Psoas muscle (tissue), 8 donors: ENCODE results near the gene PIPOX. TPM values are rescaled to one million over a fixed set of nuclear protein-coding genes. Genes with fewer than 3 reads are reported as not detected.

Experiments used
- ATAC-seq, 4 donors: fragments of 200-7000 bp; cut with Tn5 transposase; one replicate each; pipeline ENCODE4 v1.9.1; 2020; ENCODE audit warnings: moderate library complexity in 3 of 4, mild to moderate bottlenecking in 2 of 4
- DNase-seq, 2 donors: peaks; one replicate each; pipeline ENCODE4 v3.0.0-alpha.2; 2020
- H3K27ac ChIP-seq: fragments of 200-600 bp; one replicate; pipeline ENCODE4 v1.8.0; 2022
- H3K27me3 ChIP-seq, 3 donors: fragments of 200-600 bp in 1 of 3; one replicate each; pipeline versions ENCODE4 v1.6.1 to v1.8.0; 2013 to 2022; ENCODE audit warnings: low read length in 2 of 3, mild to moderate bottlenecking in 2 of 3, moderate library complexity in 1 of 3; ENCODE audit not compliant: insufficient read depth in 3 of 3
- H3K36me3 ChIP-seq, 2 donors: fragments of 200-600 bp in 1 of 2; one replicate each; pipeline versions ENCODE4 v1.6.1 to v1.8.0; 2013 to 2022; ENCODE audit warnings: low read depth in 1 of 2, mild to moderate bottlenecking in 1 of 2, moderate library complexity in 1 of 2; ENCODE audit not compliant: insufficient read depth in 1 of 2
- H3K4me1 ChIP-seq: fragments of 200-600 bp; one replicate; pipeline ENCODE4 v1.8.0; 2022
- H3K4me3 ChIP-seq: fragments of 200-600 bp; one replicate; pipeline ENCODE4 v1.8.0; 2022; ENCODE audit warnings: mild to moderate bottlenecking
- H3K9me3 ChIP-seq: fragments of 200-600 bp; one replicate; pipeline ENCODE4 v1.8.0; 2022
- WGBS, 3 donors: extraction: QIAGEN DNeasy Blood & Tissue Kit; methylation state at CpG; one replicate each; pipeline versions ENCODE4 v1.1.6 to v1.1.7; 2013; 5-methylcytosine and 5-hydroxymethylcytosine counted together
- intact Hi-C, 2 donors: fragments of 100-400 bp; cut with DNase I; formaldehyde crosslinking; loops; one replicate each; pipeline versions ENCODE4 v1.11.0 to v1.14.2; 2022
- polyA plus RNA-seq, 3 donors: library from polyadenylated mRNA; stranded (reverse); fragments of 200-250 nt; gene quantifications; one replicate each; pipeline ENCODE4 v1.2.3, GENCODE V29; 2013
- total RNA-seq, 4 donors: library from RNA; stranded (reverse); fragmentation: NEBNext Ultra II Directional in 2 of 4; extraction: Animal tissue kit (Norgen Biotek cat#: 25700) in 2 of 4; gene quantifications; one replicate each; pipeline versions ENCODE4 v1.2.1 to v1.2.4, GENCODE V29; 2021 to 2023
- TF ChIP-seq, protein P1 (sequence below): fragments of 200-600 bp; IDR thresholded peaks from one replicate; pipeline ENCODE4 v1.8.0; 2022; ENCODE audit warnings: antibody characterized with exemption
- donor health status: healthy with polysubstance abuse.
- donor health status: DM: no; HTN: no; CAD: no; lungs with moderate emphysema.
- donor health status: Bipolar disorder and iron deficiency.
- donor health status: healthy.
- donor health status: DM: yes; HTN: yes; CAD: no.
- donor health status: DM: no; HTN: no; CAD: no.
- donor health status: DM: no; HTN: no; CAD: no.
- donor health status: DM: yes; HTN: yes; CAD: no.

The PIPOX gene
- total and polyA plus RNA-seq, 7 donors: 0.17 to 3.6 (median 0.63) TPM; not detected in 1

DNA sequence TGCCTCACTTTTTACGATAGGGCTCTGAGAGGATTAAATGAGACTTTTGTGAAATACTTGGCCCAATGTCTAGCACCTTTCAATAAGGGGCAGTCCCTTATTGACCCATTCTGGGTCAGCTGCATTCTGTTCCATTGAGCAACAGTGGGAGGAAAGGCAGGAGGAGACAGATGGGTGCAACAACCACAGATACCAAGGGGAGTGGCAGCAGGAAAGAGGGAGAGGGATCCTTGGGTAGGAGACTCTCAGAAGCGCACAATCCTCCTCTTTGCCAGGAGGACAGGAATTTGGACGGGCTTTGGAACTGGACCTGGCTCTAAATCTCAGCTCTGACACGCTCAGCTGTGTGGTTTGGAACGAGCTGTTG, 3.5 kb downstream of the PIPOX start:
- H3K4me3 ChIP-seq: no peak overlapping the region
- no peak for DNase-seq
- TF ChIP-seq, protein P1, sequence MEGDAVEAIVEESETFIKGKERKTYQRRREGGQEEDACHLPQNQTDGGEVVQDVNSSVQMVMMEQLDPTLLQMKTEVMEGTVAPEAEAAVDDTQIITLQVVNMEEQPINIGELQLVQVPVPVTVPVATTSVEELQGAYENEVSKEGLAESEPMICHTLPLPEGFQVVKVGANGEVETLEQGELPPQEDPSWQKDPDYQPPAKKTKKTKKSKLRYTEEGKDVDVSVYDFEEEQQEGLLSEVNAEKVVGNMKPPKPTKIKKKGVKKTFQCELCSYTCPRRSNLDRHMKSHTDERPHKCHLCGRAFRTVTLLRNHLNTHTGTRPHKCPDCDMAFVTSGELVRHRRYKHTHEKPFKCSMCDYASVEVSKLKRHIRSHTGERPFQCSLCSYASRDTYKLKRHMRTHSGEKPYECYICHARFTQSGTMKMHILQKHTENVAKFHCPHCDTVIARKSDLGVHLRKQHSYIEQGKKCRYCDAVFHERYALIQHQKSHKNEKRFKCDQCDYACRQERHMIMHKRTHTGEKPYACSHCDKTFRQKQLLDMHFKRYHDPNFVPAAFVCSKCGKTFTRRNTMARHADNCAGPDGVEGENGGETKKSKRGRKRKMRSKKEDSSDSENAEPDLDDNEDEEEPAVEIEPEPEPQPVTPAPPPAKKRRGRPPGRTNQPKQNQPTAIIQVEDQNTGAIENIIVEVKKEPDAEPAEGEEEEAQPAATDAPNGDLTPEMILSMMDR: no peak
- no peaks in the 10 kb centered on the region for H3K4me1 ChIP-seq
- ATAC-seq: peak in 1 of 4 donors; percentile 32
- H3K9me3 ChIP-seq: no peaks in the 10 kb centered on the region
- no peak overlapping the region for H3K27ac ChIP-seq
- peaks cover 0 to 2% (median 0%) of the 10 kb centered on the region in 3 donors for H3K27me3 ChIP-seq
- WGBS, 3 donors: 30 to 46% (median 39%) methylated on average over 5 of the region's 5 CpGs
- intact Hi-C loops: no loop called here
- no peaks in the 10 kb centered on the region for H3K36me3 ChIP-seq

DNA sequence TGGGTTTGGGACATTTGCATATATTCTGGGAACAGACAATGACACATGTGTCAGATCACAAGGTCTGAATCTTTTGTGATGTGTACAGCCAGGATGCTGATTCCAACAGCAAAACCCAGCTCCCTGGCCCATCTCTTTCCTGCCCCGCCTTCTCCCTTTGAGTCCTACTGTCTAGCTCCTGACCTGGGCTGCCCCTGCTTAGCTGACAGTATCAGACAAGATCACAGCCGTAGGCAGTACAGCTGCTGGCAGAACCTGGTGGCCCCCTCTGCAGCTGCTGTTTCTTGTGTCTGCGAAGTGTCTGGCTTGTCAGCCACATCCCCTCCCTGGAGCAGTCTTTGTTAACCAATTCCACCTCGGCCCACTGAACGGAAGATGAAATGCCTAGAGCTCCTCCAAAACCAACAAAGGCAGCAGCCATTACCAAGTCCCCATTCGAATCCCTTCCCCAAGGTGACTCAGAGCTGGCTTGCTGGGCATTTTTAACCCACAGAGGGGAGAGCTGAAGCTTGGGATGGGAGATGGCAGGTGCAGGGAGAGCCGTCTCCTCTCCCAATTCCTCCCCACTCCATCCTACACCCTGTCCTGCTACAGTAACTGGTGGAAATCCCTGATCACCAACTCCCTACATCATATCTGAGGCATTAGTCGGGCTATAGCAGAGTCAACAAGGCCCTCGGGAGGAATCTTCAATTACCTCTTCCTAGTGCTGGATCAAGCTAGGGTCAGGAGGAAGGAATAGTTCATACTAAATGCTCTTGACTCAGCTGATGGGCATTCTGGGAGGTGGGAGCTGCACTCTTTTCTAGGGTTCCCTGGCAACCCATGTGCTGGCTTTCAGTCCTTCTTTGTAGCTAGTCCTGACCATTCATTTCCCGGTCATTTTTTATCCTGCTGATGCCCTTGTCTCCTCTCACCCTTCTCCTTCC, 5.8 kb downstream of the PIPOX start:
- intact Hi-C loops: no loop called here
- no peak overlapping the region for H3K27ac ChIP-seq
- no peaks in the 10 kb centered on the region for H3K4me1 ChIP-seq
- TF ChIP-seq, protein P1: no peak
- WGBS, 3 donors: 42 to 46% (median 45%) methylated on average over 10 of the region's 10 CpGs
- H3K4me3 ChIP-seq: no peak overlapping the region
- no peaks in the 10 kb centered on the region for H3K27me3 ChIP-seq
- no peaks in the 10 kb centered on the region for H3K36me3 ChIP-seq
- ATAC-seq: no peak
- no peaks in the 10 kb centered on the region for H3K9me3 ChIP-seq
- no peak for DNase-seq

DNA sequence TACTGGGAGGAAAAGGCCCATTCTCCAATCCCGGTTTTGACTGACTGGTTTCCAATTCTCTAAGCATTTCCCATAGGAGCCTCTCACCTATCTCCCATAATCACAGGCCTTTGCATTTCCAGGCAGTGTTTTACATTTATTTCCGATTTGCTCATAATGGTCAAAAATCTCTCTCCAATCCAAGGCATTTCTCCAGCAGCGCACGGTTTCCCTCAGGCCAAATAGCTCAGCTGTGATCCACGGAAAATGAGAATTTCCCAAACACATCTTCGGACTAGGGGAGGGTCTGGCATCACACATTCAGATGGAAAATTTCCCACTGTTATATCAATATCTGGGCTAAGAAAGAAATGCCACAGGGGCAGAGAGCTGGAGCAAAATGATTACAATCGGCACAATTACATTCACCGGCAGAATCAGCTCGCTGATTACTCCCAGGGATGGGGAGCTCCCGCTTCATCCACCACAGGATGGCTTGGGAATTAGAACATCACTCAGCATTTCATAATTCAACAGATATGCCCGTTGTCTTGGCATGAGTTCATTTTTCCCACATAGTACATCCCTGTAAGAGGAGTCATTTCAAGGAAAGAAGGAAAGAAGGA, 6.7 kb downstream of the PIPOX start:
- DNase-seq: no peak
- intact Hi-C loops: no loop called here
- Histone ChIP-seq H3K27ac (no peak overlapping the region), H3K36me3 (no peaks in the 10 kb centered on the region), H3K4me1 (no peaks in the 10 kb centered on the region), H3K9me3 (no peaks in the 10 kb centered on the region), H3K4me3 (no peak overlapping the region), H3K27me3 (no peaks in the 10 kb centered on the region)
- no peak for ATAC-seq
- TF ChIP-seq, protein P1: no peak
- 64 to 76% (median 68%) methylated on average over 11 of the region's 11 CpGs for WGBS, 3 donors

DNA sequence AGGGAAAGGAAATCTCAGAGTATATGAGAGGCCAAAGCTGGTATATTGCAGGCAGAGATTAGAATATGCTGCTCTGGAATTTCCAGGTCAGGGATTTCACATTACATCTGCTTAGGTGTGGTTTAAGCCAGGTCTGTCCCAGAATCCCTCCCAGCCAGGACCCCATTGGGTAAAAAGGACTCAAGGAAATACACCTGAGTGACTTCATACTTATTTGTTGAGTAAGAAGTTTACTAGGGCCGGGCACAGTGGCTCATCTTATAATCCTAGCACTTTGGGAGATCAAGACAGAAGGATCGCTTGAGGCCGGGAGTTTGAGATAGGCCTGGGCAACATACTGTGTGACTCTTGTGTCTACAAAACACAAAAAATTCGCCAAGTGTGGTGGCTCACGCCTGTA, 7.2 kb downstream of the PIPOX start:
- no peak for DNase-seq
- Histone ChIP-seq H3K9me3 (no peaks in the 10 kb centered on the region), H3K4me3 (no peak overlapping the region), H3K4me1 (no peaks in the 10 kb centered on the region), H3K27me3 (no peaks in the 10 kb centered on the region), H3K36me3 (no peaks in the 10 kb centered on the region), H3K27ac (no peak overlapping the region)
- intact Hi-C loops: no loop called here
- WGBS, 3 donors: 92 to 96% (median 93%) methylated on average over 5 of the region's 5 CpGs
- no peak for ATAC-seq
- TF ChIP-seq, protein P1: no peak
